ENCODE data around the gene CDKN2B-AS1. TPM values are rescaled to one million over a fixed set of nuclear protein-coding genes. Genes with fewer than 3 reads are reported as not detected.

CDKN2B-AS1 gene
- polyA plus RNA-seq, 3 donors: 0.08 TPM; not detected in 2

DNA sequence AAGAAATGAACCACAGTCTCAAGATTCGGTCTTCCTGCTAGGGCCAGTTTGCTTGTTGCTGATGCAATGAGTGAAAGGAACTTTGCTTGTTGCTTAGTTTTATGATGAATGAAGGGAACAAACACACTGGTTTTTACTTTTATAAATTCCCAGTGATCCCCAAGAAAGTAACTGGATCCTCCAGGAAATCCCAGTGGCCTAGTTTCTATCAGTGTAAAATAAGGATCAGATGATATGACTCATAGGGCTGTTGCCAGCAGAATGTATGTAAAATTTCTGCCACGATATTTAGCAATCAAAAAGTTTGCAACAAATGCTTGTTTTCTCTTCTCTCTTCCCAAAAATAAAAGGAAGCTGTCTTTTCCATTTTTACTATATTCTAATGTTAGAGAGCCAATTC lies 174.7 kb downstream of the CDKN2B-AS1 start:
- no peak for DNase-seq (ENCODE audit: extremely low read depth in 1 of 11, low read depth in 9 of 11, low spot score in 4 of 11)

DNA sequence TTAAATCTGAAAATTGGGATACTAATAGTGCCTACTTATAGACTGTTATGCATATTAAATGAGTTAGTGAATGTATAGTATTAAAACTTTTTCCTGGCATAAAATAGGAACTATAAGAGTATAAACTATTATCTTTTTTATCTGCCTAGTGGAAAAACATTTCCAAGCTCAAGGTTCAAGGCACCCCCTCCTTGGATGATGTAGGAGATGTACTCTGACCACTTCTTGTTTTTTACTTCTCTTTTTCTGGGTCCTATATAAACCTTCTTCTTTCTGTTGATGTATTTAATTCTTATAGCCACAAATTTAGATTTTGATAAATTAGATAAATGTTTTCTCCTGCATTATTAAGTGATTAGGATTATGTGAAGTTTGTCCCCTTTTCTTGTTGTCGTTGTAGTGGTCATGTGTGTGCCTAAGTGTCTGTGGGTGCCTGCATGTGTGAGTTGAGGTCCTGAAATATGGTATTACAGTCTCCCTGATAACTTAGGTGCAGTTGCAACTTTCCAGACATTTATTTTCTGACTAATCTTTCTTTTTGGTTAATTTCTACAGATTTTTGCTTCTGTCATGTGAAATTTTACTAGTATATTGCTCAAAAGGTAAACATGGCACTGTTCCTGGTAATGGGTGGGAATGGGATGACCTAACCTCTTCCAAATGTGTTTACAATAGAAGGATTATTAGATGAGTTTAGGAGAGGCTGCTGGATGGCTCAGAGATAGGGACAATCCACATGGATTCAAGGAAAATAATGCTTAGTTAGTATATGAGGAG lies 175.3 kb downstream of the CDKN2B-AS1 start:
- DNase-seq (ENCODE audit: extremely low read depth in 1 of 11, low read depth in 9 of 11, low spot score in 4 of 11): no peak

Other genes starting within 250 kb of the CDKN2B-AS1 start
- 10 to 100 TPM; 36.3 to 48.7 (median 42.6) TPM for gene MTAP, start 192.2 kb upstream of the CDKN2B-AS1 start, polyA plus RNA-seq (ENCODE audit: insufficient read length in 3 of 3)
- gene CDKN2A, start 399 bp upstream of the CDKN2B-AS1 start, polyA plus RNA-seq (ENCODE audit: insufficient read length in 3 of 3): under 1 TPM in 1 of 3 donors, not detected in 2; 0.19 TPM
- gene CDKN2B, start 14.5 kb downstream of the CDKN2B-AS1 start, polyA plus RNA-seq (ENCODE audit: insufficient read length in 3 of 3): under 1 TPM; 0.30 to 0.33 (median 0.31) TPM